ENCODE data around the gene TPRN. TPM values are rescaled to one million over a fixed set of nuclear protein-coding genes. Genes with fewer than 3 reads are reported as not detected.

Gene TPRN
- total and polyA plus RNA-seq, 2 donors (not counting 3 experiments of a cell fraction or from before 2014, with no cell fraction given): 4.3 to 12.4 TPM

- H3K9me3 ChIP-seq (replicated peaks; ENCODE audit: control insufficient read depth, insufficient read depth, low read length): no peaks in the 10 kb centered on the region
- H3K4me1 ChIP-seq (ENCODE audit: control insufficient read depth, extremely low read depth, insufficient read depth, low read length): peaks cover 5% of the 10 kb centered on the region
- CTCF ChIA-PET: interaction anchor here (1.4 to 3.6 kb wide), 4 partner anchors 24 to 182 kb away, joined by 5 to 42 read pairs (median 13); partner anchors contain the start of genes DPP7 and NPDC1
- DNase-seq (ENCODE audit: low read depth, low spot score): no peak
- H3K27me3 ChIP-seq (ENCODE audit: control insufficient read depth in 2 of 2, insufficient read depth in 2 of 2, low read length in 2 of 2): no peaks in the 10 kb centered on the region
- POLR2A ChIA-PET: interaction anchor here (2.6 kb wide), 1 partner anchor 12 kb away, joined by 6 read pairs; the partner anchor contains the start of gene TUBB4B
- no peak overlapping the region for H3K9ac ChIP-seq (replicated peaks; ENCODE audit: extremely low read depth, insufficient read depth, low read length)
- no peak for FAIRE-seq
- intact Hi-C loops (cut with micrococcal nuclease) (no loop called here), dilution Hi-C loops (cut with MboI; ENCODE audit: extremely low pct_ligation_motif_present, low sequenced_read_pairs) (no loop called here)
- no peaks in the 10 kb centered on the region for H3K79me2 ChIP-seq (ENCODE audit: control insufficient read depth, insufficient read depth, low read length)
- no peaks in the 10 kb centered on the region for H3K36me3 ChIP-seq (ENCODE audit: control insufficient read depth in 2 of 2, extremely low read depth in 1 of 2, insufficient read depth in 2 of 2, low read length in 2 of 2)
- no peak for TF ChIP-seq JUN (IDR thresholded peaks at IDR 0.05; ENCODE audit: borderline replicate concordance, insufficient read depth, insufficient read length, low read depth)
- TF ChIP-seq CTCF (IDR thresholded peaks at IDR 0.05; ENCODE audit: extremely low read depth in 1 of 2, insufficient read depth in 1 of 2, low read depth in 1 of 2, low read length in 2 of 2): no peak
- no peak for TF ChIP-seq FOS (IDR thresholded peaks at IDR 0.05; ENCODE audit: borderline replicate concordance, insufficient read depth, low read length)
- no peak for TF ChIP-seq EZH2 (IDR thresholded peaks at IDR 0.05; ENCODE audit: borderline replicate concordance, low read depth, low read length, severe bottlenecking)
- TF ChIP-seq POLR2AphosphoS5 (IDR thresholded peaks at IDR 0.05; ENCODE audit: insufficient read depth, low read depth, low read length): no peak
- no peak for TF ChIP-seq GATA2 (IDR thresholded peaks at IDR 0.05; ENCODE audit: insufficient read depth, insufficient read length, low read depth, low read length)
- no peak for TF ChIP-seq MYC (IDR thresholded peaks at IDR 0.05; ENCODE audit: low read depth, low read length)
- no peak for TF ChIP-seq MAX (IDR thresholded peaks at IDR 0.05; ENCODE audit: insufficient read depth, insufficient read length)
- no peak for TF ChIP-seq POLR2A (IDR thresholded peaks at IDR 0.05; ENCODE audit: low read depth, low read length)
- no peaks in the 10 kb centered on the region for H4K20me1 ChIP-seq (replicated peaks; ENCODE audit: control insufficient read depth, extremely low read depth, insufficient read depth, low read length)
- H3K4me2 ChIP-seq (ENCODE audit: insufficient read depth, low read length): no peak overlapping the region
- H3K27ac ChIP-seq (ENCODE audit: insufficient read depth, low read depth, low read length): no peak overlapping the region
- no peak overlapping the region for H2AFZ ChIP-seq (ENCODE audit: low read depth, low read length)
- H3K4me3 ChIP-seq (replicated peaks in 1 of 3; ENCODE audit: insufficient read depth in 1 of 3, low read depth in 1 of 3, low read length in 3 of 3): no peak overlapping the region
- no TSS peak for BruUV-seq (replicated peaks)
- no peaks in the 10 kb centered on the region for H3K9me1 ChIP-seq (replicated peaks; ENCODE audit: control insufficient read depth, extremely low read depth, insufficient read depth, low read length)
Observed at GRCh38 chr9:137228506-137228967, 28.0 kb upstream of the TPRN start.
